HG03469 (cell line): ENCODE data around the gene DROSHA.
"Not testable (repeated sequence)": the region's sequence is repeated elsewhere in the genome, so short reads cannot be mapped to it uniquely, and the experiment has no call there.

ENCODE experiments used
- ATAC-seq: cut with Tn5 transposase; IDR thresholded peaks from one replicate; pipeline ENCODE4 v1.9.1; 2021; ENCODE audit warnings: mild to moderate bottlenecking, moderate library complexity, moderate number of reproducible peaks; ENCODE audit not compliant: unreplicated experiment

The DROSHA gene

GRCh38 chr5:31421806-31422586, 109.9 kb downstream of the DROSHA start:
- no peak for ATAC-seq

GRCh38 chr5:31417512-31417911, 114.4 kb downstream of the DROSHA start:
- ATAC-seq = no peak

- ATAC-seq = no peak
Observed at GRCh38 chr5:31416547-31416946, 115.3 kb downstream of the DROSHA start.

GRCh38 chr5:31415960-31416359, 115.9 kb downstream of the DROSHA start:
- no peak for ATAC-seq

GRCh38 chr5:31415009-31415923, 116.6 kb downstream of the DROSHA start:
- ATAC-seq = no peak

- ATAC-seq = no peak
Observed at GRCh38 chr5:31413030-31413812, 118.7 kb downstream of the DROSHA start.

GRCh38 chr5:31412324-31412723, 119.6 kb downstream of the DROSHA start:
- no peak for ATAC-seq

- ATAC-seq = no peak
Observed at GRCh38 chr5:31410089-31410488, 121.8 kb downstream of the DROSHA start.

GRCh38 chr5:31408814-31409213, 123.1 kb downstream of the DROSHA start:
- ATAC-seq = no peak

GRCh38 chr5:31407921-31408693, 123.8 kb downstream of the DROSHA start:
- no peak for ATAC-seq

GRCh38 chr5:31404325-31404724, 127.6 kb downstream of the DROSHA start:
- ATAC-seq = no peak

GRCh38 chr5:31401691-31402090, 130.2 kb downstream of the DROSHA start:
- ATAC-seq = no peak

- no peak for ATAC-seq
Observed at GRCh38 chr5:31397926-31398557, 133.9 kb downstream of the DROSHA start.

- no peak for ATAC-seq
Observed at GRCh38 chr5:31396611-31397295, 135.1 kb downstream of the DROSHA start.

GRCh38 chr5:31395450-31396045, 136.3 kb downstream of the DROSHA start:
- ATAC-seq = not testable (repeated sequence)

GRCh38 chr5:31393126-31393525, 138.8 kb downstream of the DROSHA start:
- ATAC-seq = no peak

GRCh38 chr5:31392061-31392460, 139.8 kb downstream of the DROSHA start:
- no peak for ATAC-seq

GRCh38 chr5:31390256-31390655, 141.6 kb downstream of the DROSHA start:
- no peak for ATAC-seq
